ENCODE data around the gene NUDT16L1.

Gene NUDT16L1

GRCh38 chr16:4683255-4684057 lies 9.9 kb upstream of the NUDT16L1 start:
- TF ChIP-seq, protein P1, sequence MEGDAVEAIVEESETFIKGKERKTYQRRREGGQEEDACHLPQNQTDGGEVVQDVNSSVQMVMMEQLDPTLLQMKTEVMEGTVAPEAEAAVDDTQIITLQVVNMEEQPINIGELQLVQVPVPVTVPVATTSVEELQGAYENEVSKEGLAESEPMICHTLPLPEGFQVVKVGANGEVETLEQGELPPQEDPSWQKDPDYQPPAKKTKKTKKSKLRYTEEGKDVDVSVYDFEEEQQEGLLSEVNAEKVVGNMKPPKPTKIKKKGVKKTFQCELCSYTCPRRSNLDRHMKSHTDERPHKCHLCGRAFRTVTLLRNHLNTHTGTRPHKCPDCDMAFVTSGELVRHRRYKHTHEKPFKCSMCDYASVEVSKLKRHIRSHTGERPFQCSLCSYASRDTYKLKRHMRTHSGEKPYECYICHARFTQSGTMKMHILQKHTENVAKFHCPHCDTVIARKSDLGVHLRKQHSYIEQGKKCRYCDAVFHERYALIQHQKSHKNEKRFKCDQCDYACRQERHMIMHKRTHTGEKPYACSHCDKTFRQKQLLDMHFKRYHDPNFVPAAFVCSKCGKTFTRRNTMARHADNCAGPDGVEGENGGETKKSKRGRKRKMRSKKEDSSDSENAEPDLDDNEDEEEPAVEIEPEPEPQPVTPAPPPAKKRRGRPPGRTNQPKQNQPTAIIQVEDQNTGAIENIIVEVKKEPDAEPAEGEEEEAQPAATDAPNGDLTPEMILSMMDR (IDR thresholded peaks at IDR 0.05; ENCODE audit: low read depth, low read length, missing control alignments) = no peak
- no peak overlapping the region for H3K4me3 ChIP-seq (replicated peaks; ENCODE audit: low read depth, low read length)
- DNase-seq (ENCODE audit: extremely low read depth, low read depth) = no peak

DNA sequence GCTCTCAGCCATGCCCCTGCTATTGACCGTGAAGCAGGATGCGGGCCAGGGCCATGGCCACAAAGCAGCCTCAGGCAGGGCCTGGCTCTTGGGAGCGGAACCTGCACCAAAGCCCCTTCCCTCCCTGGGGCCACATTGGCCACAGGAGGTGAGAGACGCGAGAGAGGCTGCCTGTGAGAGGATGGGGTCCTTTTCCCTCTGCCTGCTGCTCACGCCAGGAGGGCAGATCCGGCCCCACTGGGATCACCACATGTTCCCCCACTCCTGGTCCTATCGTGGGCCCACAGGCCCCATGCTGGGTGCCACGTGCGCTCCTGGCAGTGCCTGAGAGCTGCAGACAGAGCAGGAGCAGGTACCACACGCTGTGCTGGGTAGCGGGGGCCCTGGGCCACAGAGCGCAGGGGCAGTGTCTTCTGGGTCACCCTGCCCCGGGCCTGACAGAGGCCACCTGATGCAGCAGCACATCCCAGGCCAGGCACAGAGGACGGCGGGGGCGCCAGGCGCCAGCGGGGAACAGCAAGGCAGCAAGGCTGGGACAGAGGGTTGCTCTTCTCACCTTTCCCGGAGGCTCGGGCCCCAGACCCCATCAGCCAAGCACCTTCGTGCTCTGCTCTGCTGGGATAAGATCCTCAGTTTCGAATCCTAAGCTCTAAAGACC lies 9.2 kb upstream of the NUDT16L1 start:
- DNase-seq (ENCODE audit: extremely low read depth, low read depth) = no peak
- TF ChIP-seq, protein P1 (IDR thresholded peaks at IDR 0.05; ENCODE audit: low read depth, low read length, missing control alignments) = no peak
- H3K4me3 ChIP-seq (replicated peaks; ENCODE audit: low read depth, low read length) = no peak overlapping the region

GRCh38 chr16:4684763-4685162 lies 8.6 kb upstream of the NUDT16L1 start:
- no peak for DNase-seq (ENCODE audit: extremely low read depth, low read depth)
- TF ChIP-seq, protein P1 (IDR thresholded peaks at IDR 0.05; ENCODE audit: low read depth, low read length, missing control alignments) = no peak
- H3K4me3 ChIP-seq (replicated peaks; ENCODE audit: low read depth, low read length) = no peak overlapping the region

- TF ChIP-seq, protein P1 (IDR thresholded peaks at IDR 0.05; ENCODE audit: low read depth, low read length, missing control alignments) = no peak
- no peak overlapping the region for H3K4me3 ChIP-seq (replicated peaks; ENCODE audit: low read depth, low read length)
- no peak for DNase-seq (ENCODE audit: extremely low read depth, low read depth)
Measured at GRCh38 chr16:4685292-4685691, 8.1 kb upstream of the NUDT16L1 start.

- TF ChIP-seq, protein P1 (IDR thresholded peaks at IDR 0.05; ENCODE audit: low read depth, low read length, missing control alignments) = no peak
- no peak overlapping the region for H3K4me3 ChIP-seq (replicated peaks; ENCODE audit: low read depth, low read length)
- no peak for DNase-seq (ENCODE audit: extremely low read depth, low read depth)
Measured at GRCh38 chr16:4685776-4686496, 7.4 kb upstream of the NUDT16L1 start.

DNA sequence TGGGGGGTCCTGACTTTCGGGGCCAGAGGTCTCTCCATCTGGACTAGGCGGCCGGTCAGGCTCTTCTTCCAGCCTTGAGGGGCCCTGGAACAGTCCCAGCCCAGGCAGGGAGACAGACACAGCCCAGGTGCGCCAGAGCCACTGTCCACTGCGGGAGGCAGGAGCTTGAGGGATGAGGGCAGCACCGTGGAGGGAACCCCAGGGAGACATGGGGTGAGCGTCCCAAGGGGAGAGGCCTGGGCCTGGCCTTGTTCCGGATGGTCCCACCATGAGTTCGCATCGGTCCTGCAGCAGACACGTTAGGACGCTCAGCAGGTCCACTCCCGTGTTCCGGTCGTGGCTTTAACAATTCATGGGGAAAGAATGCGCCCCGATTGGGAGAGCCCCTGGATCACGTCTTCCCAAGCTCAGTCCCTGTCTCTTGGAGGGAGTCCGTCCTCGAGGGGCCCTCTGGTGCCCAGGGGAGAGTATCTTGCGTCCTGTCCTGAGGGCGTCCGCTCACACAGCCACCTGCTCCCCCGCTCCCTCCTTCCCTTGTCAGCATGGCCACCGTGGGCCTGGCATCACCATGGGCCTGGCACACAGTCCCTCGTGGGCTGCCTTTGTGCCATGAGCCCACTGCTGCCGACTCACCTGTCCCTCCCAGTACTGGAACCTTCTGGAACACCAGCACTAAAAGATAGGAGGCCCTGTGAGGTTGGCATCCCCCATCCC lies 6.7 kb upstream of the NUDT16L1 start:
- TF ChIP-seq, protein P1 (IDR thresholded peaks at IDR 0.05; ENCODE audit: low read depth, low read length, missing control alignments) = no peak
- H3K4me3 ChIP-seq (replicated peaks; ENCODE audit: low read depth, low read length) = no peak overlapping the region
- DNase-seq (ENCODE audit: extremely low read depth, low read depth) = no peak

Measured in HFF-Myc (cell line).